Thoracic aorta (tissue), 2 donors: ENCODE data around the gene CHRND. TPM values are rescaled to one million over a fixed set of nuclear protein-coding genes. Genes with fewer than 3 reads are reported as not detected.

ENCODE experiments used
- ATAC-seq: fragments of 150-250 bp; one replicate; pipeline ENCODE4 v1.8.0; 2017; ENCODE audit warnings: low read depth; ENCODE audit not compliant: insufficient number of reproducible peaks, low FRiP score
- DNase-seq: peaks from one replicate; pipeline ENCODE4 v3.0.0-alpha.2; 2020; ENCODE audit warnings: low spot score
- H3K27ac ChIP-seq, 2 donors: fragments of 200-600 bp; sonication (generic); 1 replicate in 1 of 2; 2 replicates in 1 of 2; pipeline ENCODE4 v1.5.1; 2016; ENCODE audit warnings: mild to moderate bottlenecking in 2 of 2, moderate library complexity in 2 of 2
- H3K27me3 ChIP-seq: fragments of 200-600 bp; sonication (generic); replicated peaks from 2 replicates; pipeline ENCODE4 v1.6.0; 2016; ENCODE audit warnings: mild to moderate bottlenecking; ENCODE audit not compliant: insufficient read depth
- H3K36me3 ChIP-seq: fragments of 200-600 bp; sonication (generic); one replicate; pipeline ENCODE4 v1.5.1; 2016
- H3K4me1 ChIP-seq, 2 donors: fragments of 200-600 bp; sonication (generic); 1 replicate in 1 of 2; 2 replicates in 1 of 2; pipeline versions ENCODE4 v1.5.1 to v1.6.0; 2016; ENCODE audit warnings: low read depth in 2 of 2, mild to moderate bottlenecking in 1 of 2; ENCODE audit not compliant: control insufficient read depth in 1 of 2
- H3K4me3 ChIP-seq: fragments of 200-600 bp; sonication (generic); 2 replicates; pipeline ENCODE4 v1.5.1; 2016; ENCODE audit warnings: mild to moderate bottlenecking
- H3K9me3 ChIP-seq: fragments of 200-600 bp; sonication (generic); 2 replicates; pipeline ENCODE4 v1.5.1; 2016
- CTCF ChIP-seq: fragments of 200-600 bp; sonication (generic); IDR thresholded peaks from one replicate; pipeline ENCODE4 v1.5.1; 2019; ENCODE audit warnings: antibody characterized with exemption
- total RNA-seq, 2 donors: library from RNA; depleted of rRNA; stranded (reverse); fragments of >200 nt; gene quantifications; one replicate each; pipeline versions ENCODE4 v1.1.0 to v1.2.3, GENCODE V29; 2016

Gene CHRND
- total RNA-seq, 2 donors from 2014 or later, result not detected

- peaks cover 3% of the 10 kb centered on the region for H3K27me3 ChIP-seq
- H3K4me1 ChIP-seq, result peaks cover 0 to 6% of the 10 kb centered on the region in 2 donors
- H3K9me3 ChIP-seq, result no peaks in the 10 kb centered on the region
- no peak for ATAC-seq
- no peak overlapping the region for H3K4me3 ChIP-seq
- H3K27ac ChIP-seq, result no peak overlapping the region
- DNase-seq, result no peak
- no peak for TF ChIP-seq CTCF
- H3K36me3 ChIP-seq, result no peaks in the 10 kb centered on the region
Observed at GRCh38 chr2:232488721-232489300, 37.1 kb upstream of the CHRND start.

- DNase-seq, result no peak
- Histone ChIP-seq H3K36me3 (no peaks in the 10 kb centered on the region), H3K4me1 (peaks cover 0 to 6% of the 10 kb centered on the region in 2 donors)
Observed at GRCh38 chr2:232489516-232490220, 36.3 kb upstream of the CHRND start.

GRCh38 chr2:232490221-232491138 lies 35.5 kb upstream of the CHRND start:
- H3K4me1 ChIP-seq, result peaks cover 0 to 6% of the 10 kb centered on the region in 2 donors
- no peak overlapping the region for H3K4me3 ChIP-seq
- no peak for ATAC-seq
- peaks cover 3% of the 10 kb centered on the region for H3K27me3 ChIP-seq
- H3K27ac ChIP-seq, result no peak overlapping the region
- no peaks in the 10 kb centered on the region for H3K9me3 ChIP-seq
- no peaks in the 10 kb centered on the region for H3K36me3 ChIP-seq
- TF ChIP-seq CTCF, result no peak
- no peak for DNase-seq

More at GRCh38 chr2:232489516-232490220, 36.3 kb upstream of the CHRND start:
- H3K27ac ChIP-seq, result no peak overlapping the region
- no peak for ATAC-seq
- no peaks in the 10 kb centered on the region for H3K9me3 ChIP-seq
- TF ChIP-seq CTCF, result no peak
- no peak overlapping the region for H3K4me3 ChIP-seq
- peaks cover 3% of the 10 kb centered on the region for H3K27me3 ChIP-seq

DNA sequence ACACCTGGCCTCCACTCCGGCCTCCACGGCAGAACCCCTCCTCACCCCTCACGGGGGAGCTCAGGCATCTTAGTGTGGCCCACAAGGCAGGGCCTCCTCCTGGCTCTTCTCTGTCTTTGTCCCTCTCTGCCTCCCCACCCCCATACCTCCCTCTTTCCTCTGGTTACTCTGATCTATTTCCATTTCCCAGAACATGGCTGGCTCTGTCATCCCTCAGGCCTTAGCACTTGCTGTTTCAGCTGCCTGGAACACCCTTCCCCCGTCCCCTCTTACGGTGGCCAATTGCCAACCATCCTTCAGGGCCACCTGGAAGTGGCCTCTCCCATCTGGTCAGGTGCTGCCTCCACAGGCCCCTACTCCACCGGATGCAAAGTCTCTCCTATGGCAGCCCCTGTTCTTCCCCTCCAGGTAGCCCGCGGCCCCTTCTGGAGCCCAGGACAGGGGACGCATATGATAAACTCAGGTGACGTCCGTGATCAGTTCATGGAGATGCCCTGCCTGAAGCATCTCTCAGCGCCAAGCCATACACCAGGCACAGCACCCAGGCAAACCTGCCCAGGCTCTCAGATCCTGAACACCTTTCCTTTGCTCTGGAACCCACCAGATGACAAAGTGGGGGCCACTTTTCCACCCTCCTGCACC lies 34.7 kb upstream of the CHRND start:
- DNase-seq, result no peak
- H3K27me3 ChIP-seq, result peaks cover 3% of the 10 kb centered on the region

More for the DNA sequence above, 34.7 kb upstream of the CHRND start:
- no peak for ATAC-seq
- no peaks in the 10 kb centered on the region for H3K36me3 ChIP-seq
- no peak for TF ChIP-seq CTCF
- H3K4me3 ChIP-seq, result no peak overlapping the region
- peaks cover 0 to 6% of the 10 kb centered on the region in 2 donors for H3K4me1 ChIP-seq
- no peaks in the 10 kb centered on the region for H3K9me3 ChIP-seq
- H3K27ac ChIP-seq, result no peak overlapping the region
